Fibroblast of mammary gland (primary cell): ENCODE data around the gene PLPP4.

ENCODE experiments used
- DNase-seq: peaks from one replicate; pipeline ENCODE4 v3.0.0-alpha.2; 2010; ENCODE audit warnings: low read depth
- H3K4me3 ChIP-seq: 2 replicates; pipeline ENCODE4 v1.5.1; 2011; ENCODE audit warnings: low read depth, mild to moderate bottlenecking, low read length, moderate library complexity; ENCODE audit not compliant: control insufficient read depth
- TF ChIP-seq, protein P1 (sequence below): conservative IDR thresholded peaks from 2 replicates; pipeline ENCODE4 v1.5.1; 2011; ENCODE audit warnings: low read depth, low read length, inconsistent platforms; ENCODE audit not compliant: control insufficient read depth, insufficient read depth

The PLPP4 gene

DNA sequence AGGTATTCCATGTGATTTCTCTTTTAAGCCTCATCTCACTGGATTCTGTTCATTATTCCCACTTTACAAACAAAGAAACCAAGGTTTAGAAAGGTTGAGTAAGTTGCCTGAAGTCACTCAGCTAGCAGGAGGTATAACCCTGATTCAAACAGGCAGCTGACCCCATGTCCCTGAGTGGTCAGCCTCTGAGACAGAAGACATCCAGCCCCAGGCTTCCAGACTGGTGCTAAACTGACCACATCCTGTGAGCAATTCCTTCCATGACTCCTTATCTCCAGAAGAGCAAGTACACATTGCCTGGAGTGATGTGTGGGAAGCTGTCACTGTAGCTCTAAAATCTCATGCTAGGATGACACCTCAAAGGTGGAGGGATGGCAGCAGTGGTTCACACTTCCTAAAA, 3.7 kb downstream of the PLPP4 start:
- DNase-seq, result peak; percentile 78
- H3K4me3 ChIP-seq, result no peak overlapping the region
- TF ChIP-seq, protein P1, sequence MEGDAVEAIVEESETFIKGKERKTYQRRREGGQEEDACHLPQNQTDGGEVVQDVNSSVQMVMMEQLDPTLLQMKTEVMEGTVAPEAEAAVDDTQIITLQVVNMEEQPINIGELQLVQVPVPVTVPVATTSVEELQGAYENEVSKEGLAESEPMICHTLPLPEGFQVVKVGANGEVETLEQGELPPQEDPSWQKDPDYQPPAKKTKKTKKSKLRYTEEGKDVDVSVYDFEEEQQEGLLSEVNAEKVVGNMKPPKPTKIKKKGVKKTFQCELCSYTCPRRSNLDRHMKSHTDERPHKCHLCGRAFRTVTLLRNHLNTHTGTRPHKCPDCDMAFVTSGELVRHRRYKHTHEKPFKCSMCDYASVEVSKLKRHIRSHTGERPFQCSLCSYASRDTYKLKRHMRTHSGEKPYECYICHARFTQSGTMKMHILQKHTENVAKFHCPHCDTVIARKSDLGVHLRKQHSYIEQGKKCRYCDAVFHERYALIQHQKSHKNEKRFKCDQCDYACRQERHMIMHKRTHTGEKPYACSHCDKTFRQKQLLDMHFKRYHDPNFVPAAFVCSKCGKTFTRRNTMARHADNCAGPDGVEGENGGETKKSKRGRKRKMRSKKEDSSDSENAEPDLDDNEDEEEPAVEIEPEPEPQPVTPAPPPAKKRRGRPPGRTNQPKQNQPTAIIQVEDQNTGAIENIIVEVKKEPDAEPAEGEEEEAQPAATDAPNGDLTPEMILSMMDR, result no peak

DNA sequence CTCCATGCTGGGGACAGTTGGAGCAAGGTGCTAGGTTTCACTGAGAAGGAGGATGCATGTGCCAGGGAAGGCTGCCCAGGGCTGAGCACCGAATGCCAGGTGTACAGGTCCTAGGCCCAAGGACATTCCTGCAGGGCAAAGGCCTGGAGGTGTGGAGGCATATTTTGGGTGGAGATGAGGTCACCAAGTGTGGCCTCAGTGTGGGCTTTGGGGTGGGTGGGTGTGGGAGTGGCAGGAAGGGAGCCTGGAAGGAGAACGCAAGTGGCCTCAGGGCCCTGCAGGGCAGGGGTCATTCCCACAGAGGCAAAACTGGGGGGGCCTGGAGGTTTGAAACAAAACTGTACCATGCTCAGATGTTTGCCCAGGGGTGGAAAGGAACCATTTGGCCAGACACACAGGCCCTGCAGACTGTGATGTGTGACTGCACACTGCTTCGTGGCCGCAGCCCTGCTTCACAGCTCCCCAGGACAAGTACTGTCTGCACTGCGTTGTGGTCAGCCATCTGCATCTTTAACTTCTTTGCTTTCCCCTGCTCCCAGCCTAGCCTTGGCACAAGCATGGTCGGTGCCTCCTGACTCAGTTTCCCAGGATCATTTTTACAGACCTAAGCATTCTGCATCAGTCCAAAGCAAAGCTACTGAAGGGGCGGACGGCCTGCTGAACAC, 5.1 kb downstream of the PLPP4 start:
- no peak overlapping the region for H3K4me3 ChIP-seq
- TF ChIP-seq, protein P1, result no peak
- DNase-seq, result no peak

- no peak for DNase-seq
- TF ChIP-seq, protein P1, result no peak
- no peak overlapping the region for H3K4me3 ChIP-seq
Observed at GRCh38 chr10:120465138-120465537, 8.1 kb downstream of the PLPP4 start.

DNA sequence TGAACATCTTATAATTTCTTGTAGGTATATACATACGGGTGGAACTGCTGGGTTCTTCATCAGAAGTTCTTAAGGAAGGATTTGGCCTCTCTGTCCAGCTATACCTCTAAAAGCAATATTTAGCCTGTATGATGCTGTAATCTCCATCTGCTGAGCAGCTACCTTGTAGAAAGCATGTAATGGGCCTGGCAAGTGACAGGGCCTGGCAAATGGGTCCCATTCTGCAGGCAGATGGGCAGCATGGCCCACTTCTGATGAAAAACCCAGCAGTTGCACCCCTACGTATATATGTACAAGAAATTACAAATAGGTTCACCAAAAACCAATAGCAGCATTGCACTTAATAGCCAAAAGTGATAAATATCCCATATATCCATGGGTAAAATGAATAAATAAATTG, 9.0 kb downstream of the PLPP4 start:
- DNase-seq, result no peak
- no peak overlapping the region for H3K4me3 ChIP-seq
- TF ChIP-seq, protein P1, result no peak

DNA sequence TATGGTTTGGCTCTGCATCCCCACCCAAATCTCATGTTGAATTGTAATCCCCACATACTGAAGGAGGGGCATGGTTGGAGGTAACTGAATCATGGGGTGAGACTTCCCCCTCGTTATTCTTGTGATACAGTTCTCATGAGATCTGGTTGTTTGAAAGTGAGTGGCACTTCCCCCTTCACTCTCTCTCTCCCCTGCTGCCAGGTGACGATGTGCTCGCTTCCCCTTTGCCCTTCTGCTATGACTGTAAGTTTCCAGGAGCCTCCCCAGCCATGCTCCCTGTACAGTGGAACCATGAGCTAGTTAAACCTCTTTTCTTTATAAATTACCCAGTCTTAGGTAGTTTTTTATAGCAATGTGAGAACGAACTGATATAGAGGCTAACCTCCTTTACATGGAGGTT, 16.6 kb downstream of the PLPP4 start:
- TF ChIP-seq, protein P1, result no peak
- no peak overlapping the region for H3K4me3 ChIP-seq
- no peak for DNase-seq

DNA sequence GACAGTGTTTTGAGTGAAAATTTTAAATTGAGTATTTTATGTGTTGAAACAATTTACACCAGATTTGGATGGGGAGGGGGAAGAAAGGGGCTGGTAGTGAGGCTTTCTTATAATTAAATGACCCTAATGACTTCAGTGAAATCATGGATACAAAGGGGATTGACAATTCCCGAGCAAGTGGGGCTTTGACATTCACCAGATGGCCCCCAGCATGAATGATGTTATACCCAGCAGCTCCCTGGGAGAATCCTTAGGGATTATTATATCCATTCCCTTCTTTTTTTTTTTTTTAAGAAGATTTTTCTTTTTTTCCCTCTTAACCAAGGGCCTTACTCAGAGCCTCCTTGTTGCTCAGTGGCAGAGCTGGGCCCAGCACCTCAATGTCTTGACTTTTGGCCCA, 17.9 kb downstream of the PLPP4 start:
- no peak overlapping the region for H3K4me3 ChIP-seq
- TF ChIP-seq, protein P1, result no peak
- DNase-seq, result no peak
